Natural killer cell (primary cell): Measurements from ENCODE around the gene LRSAM1. TPM values are rescaled to one million over a fixed set of nuclear protein-coding genes. Genes with fewer than 3 reads are reported as not detected.

ENCODE experiments used
- ATAC-seq, 3 donors: fragments of 150-1000 bp in 2 of 3; fragments of 200-7000 bp in 1 of 3; cut with Tn5 transposase; 1 replicate in 1 of 3; 2 replicates in 2 of 3; pipeline ENCODE4 v1.10.0; 2021; ENCODE audit warnings: mild to moderate bottlenecking in 2 of 3, moderate library complexity in 2 of 3
- DNase-seq, 2 donors: peaks; one replicate each; pipeline versions ENCODE4 v3.0.0 to v3.0.0-alpha.2; 2013 to 2021; ENCODE audit warnings: mixed read lengths in 1 of 2
- H3K27ac ChIP-seq: one replicate; pipeline ENCODE4 v1.5.1; 2013; ENCODE audit warnings: mild to moderate bottlenecking, low read length
- H3K27me3 ChIP-seq: one replicate; pipeline ENCODE4 v1.6.1; 2013; ENCODE audit warnings: low read length; ENCODE audit not compliant: control insufficient read depth, insufficient read depth
- H3K36me3 ChIP-seq: one replicate; pipeline ENCODE4 v1.6.1; 2013; ENCODE audit warnings: low read length; ENCODE audit not compliant: control insufficient read depth, insufficient read depth
- H3K4me1 ChIP-seq: one replicate; pipeline ENCODE4 v1.6.1; 2013; ENCODE audit warnings: low read length; ENCODE audit not compliant: control insufficient read depth, insufficient read depth
- H3K4me3 ChIP-seq: one replicate; pipeline ENCODE4 v1.5.1; 2013; ENCODE audit warnings: low read length
- H3K9me3 ChIP-seq: one replicate; pipeline ENCODE4 v1.6.1; 2013; ENCODE audit warnings: low read length; ENCODE audit not compliant: control insufficient read depth, insufficient read depth
- H3K27ac Mint-ChIP-seq, 2 donors: one replicate each; pipeline ENCODE4 v1.8.0; 2022; ENCODE audit warnings: mild to moderate bottlenecking in 2 of 2, mixed read lengths in 2 of 2, moderate library complexity in 1 of 2
- H3K27me3 Mint-ChIP-seq, 2 donors: one replicate each; pipeline ENCODE4 v1.8.0; 2022; ENCODE audit warnings: low read depth in 2 of 2, mixed read lengths in 2 of 2
- H3K36me3 Mint-ChIP-seq: one replicate; pipeline ENCODE4 v1.8.0; 2022; ENCODE audit warnings: mixed read lengths
- H3K4me1 Mint-ChIP-seq, 2 donors: one replicate each; pipeline ENCODE4 v1.8.0; 2022; ENCODE audit warnings: mixed read lengths in 2 of 2
- H3K4me3 Mint-ChIP-seq: one replicate; pipeline ENCODE4 v1.8.0; 2022; ENCODE audit warnings: mild to moderate bottlenecking, moderate library complexity, mixed read lengths
- H3K9me3 Mint-ChIP-seq, 2 donors: one replicate each; pipeline ENCODE4 v1.8.0; 2022; ENCODE audit warnings: mixed read lengths in 2 of 2
- WGBS: methylation state at CpG from one replicate; pipeline ENCODE4 v1.1.7; 2013; ENCODE audit warnings: missing lambda C conversion rate; ENCODE audit not compliant: insufficient coverage; 5-methylcytosine and 5-hydroxymethylcytosine counted together
- intact Hi-C: fragments of 100-400 bp; cut with micrococcal nuclease; formaldehyde crosslinking; loops from one replicate; pipeline ENCODE4 v1.14.2; 2022
- total RNA-seq, 4 donors: library from RNA; stranded (reverse); fragments of 120-200 nt in 1 of 4; gene quantifications; one replicate each; pipeline versions ENCODE4 v1.2.3 to v1.2.4, GENCODE V29; 2013 to 2022
- TF ChIP-seq, protein P1 (sequence below): fragments of 200-600 bp; IDR thresholded peaks from one replicate; pipeline ENCODE4 v1.8.0; 2022; ENCODE audit warnings: antibody characterized with exemption

LRSAM1 gene
- total RNA-seq, 3 donors from 2014 or later (not counting 1 experiment from before 2014, with no cell fraction given), result 17.4 to 24.6 (median 20.7) TPM

DNA sequence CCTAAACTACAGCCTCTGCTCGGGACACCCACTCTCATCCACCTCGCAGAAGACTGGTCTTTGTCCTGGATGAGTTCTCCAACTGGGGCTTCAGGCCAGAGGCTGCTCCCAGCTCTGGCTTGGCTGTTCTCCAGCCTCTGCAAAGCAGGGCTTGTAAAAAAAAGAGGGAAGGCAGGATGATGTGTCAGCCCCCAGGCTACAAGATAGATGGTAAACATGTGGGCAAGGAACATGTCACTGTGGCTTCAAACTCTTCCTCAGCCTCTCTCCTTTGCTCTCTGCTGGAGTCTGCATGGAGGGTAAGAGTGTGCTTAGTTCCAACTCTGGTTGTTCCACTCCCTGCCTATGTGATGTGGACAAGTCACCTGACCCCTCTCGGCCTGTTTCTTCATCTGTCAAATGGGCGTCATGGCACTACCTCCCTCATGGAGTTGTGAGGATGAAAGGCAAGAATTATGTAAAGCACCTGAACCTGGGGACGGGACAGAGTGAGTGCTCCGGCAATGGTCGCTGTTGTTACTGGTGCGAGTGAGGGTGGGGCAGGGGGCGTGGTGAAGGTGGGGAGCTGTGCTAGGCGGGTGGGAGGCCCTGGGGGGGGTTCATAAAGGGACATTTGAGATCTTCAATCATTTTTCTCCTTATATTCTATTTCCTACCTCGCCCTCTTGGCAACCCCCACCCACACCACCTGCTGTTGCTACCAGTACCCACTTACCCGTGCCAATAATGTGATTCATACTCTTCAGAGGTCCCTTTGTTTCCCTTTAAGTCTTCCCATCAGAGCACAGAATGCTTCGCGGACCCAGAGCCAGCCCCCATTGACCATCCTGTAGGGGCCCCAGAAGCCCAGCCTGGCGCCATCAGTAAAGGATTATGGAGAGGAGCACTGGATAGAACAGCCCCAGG lies 33.9 kb upstream of the LRSAM1 start:
- 95% methylated on average over 14 of the region's 15 CpGs for WGBS
- H3K27me3 ChIP-seq, result no peaks in the 10 kb centered on the region
- no peak overlapping the region for H3K4me3 ChIP-seq
- H3K27ac ChIP-seq, result no peak overlapping the region
- no peaks in the 10 kb centered on the region for H3K9me3 ChIP-seq
- Mint-ChIP-seq H3K36me3 (no peaks in the 10 kb centered on the region), H3K27me3 (peaks cover 0 to 3% of the 10 kb centered on the region in 2 donors), H3K4me3 (no peak overlapping the region), H3K9me3 (no peaks in the 10 kb centered on the region), H3K4me1 (peaks cover 4 to 20% of the 10 kb centered on the region in 2 donors), H3K27ac (peak overlapping the region in 1 of 2 donors; percentile 16)
- TF ChIP-seq, protein P1, sequence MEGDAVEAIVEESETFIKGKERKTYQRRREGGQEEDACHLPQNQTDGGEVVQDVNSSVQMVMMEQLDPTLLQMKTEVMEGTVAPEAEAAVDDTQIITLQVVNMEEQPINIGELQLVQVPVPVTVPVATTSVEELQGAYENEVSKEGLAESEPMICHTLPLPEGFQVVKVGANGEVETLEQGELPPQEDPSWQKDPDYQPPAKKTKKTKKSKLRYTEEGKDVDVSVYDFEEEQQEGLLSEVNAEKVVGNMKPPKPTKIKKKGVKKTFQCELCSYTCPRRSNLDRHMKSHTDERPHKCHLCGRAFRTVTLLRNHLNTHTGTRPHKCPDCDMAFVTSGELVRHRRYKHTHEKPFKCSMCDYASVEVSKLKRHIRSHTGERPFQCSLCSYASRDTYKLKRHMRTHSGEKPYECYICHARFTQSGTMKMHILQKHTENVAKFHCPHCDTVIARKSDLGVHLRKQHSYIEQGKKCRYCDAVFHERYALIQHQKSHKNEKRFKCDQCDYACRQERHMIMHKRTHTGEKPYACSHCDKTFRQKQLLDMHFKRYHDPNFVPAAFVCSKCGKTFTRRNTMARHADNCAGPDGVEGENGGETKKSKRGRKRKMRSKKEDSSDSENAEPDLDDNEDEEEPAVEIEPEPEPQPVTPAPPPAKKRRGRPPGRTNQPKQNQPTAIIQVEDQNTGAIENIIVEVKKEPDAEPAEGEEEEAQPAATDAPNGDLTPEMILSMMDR, result no peak
- H3K36me3 ChIP-seq, result no peaks in the 10 kb centered on the region
- DNase-seq (no peak), ATAC-seq (no peak)
- intact Hi-C loops, result no loop called here
- H3K4me1 ChIP-seq, result peaks cover 13% of the 10 kb centered on the region

GRCh38 chr9:127418037-127418471 lies 33.3 kb upstream of the LRSAM1 start:
- peak overlapping the region in 1 of 2 donors; percentile 16 for H3K27ac Mint-ChIP-seq
- DNase-seq (peak; percentile 43 to 68), ATAC-seq (peak; percentile 82 to 95 (median 91))
- no peak overlapping the region for H3K4me3 Mint-ChIP-seq
- no peaks in the 10 kb centered on the region for H3K27me3 ChIP-seq
- H3K9me3 Mint-ChIP-seq, result no peaks in the 10 kb centered on the region
- TF ChIP-seq, protein P1, result peak; percentile 27
- 48% methylated on average over 12 of the region's 12 CpGs for WGBS
- H3K36me3 Mint-ChIP-seq, result no peaks in the 10 kb centered on the region
- peaks cover 10 to 26% of the 10 kb centered on the region in 2 donors for H3K4me1 Mint-ChIP-seq
- intact Hi-C loops, result no loop called here
- no peaks in the 10 kb centered on the region for H3K9me3 ChIP-seq
- peaks cover 19% of the 10 kb centered on the region for H3K4me1 ChIP-seq
- no peak overlapping the region for H3K27ac ChIP-seq
- no peak overlapping the region for H3K4me3 ChIP-seq
- H3K36me3 ChIP-seq, result no peaks in the 10 kb centered on the region
- peaks cover 0 to 3% of the 10 kb centered on the region in 2 donors for H3K27me3 Mint-ChIP-seq

- TF ChIP-seq, protein P1, result no peak
- Histone ChIP-seq H3K36me3 (no peaks in the 10 kb centered on the region), H3K27ac (peak overlapping the region; percentile 50), H3K4me3 (peak overlapping the region; percentile 24), H3K9me3 (no peaks in the 10 kb centered on the region), H3K4me1 (peaks cover 29% of the 10 kb centered on the region), H3K27me3 (no peaks in the 10 kb centered on the region)
- DNase-seq, result no peak
- intact Hi-C loops, result no loop called here
- ATAC-seq, result no peak
- no peaks in the 10 kb centered on the region for H3K9me3 Mint-ChIP-seq
- no peaks in the 10 kb centered on the region for H3K36me3 Mint-ChIP-seq
- no peak overlapping the region for H3K4me3 Mint-ChIP-seq
- H3K27me3 Mint-ChIP-seq, result peaks cover 0 to 2% of the 10 kb centered on the region in 2 donors
- no CpG with 5 or more reads among the region's 6 CpGs for WGBS
- peaks cover 23 to 39% of the 10 kb centered on the region in 2 donors for H3K4me1 Mint-ChIP-seq
- no peak overlapping the region for H3K27ac Mint-ChIP-seq
These were observed 32.0 kb upstream of the LRSAM1 start for GRCh38 chr9:127419348-127419747.
